Panc1 (cell line): Measurements from ENCODE around the gene HCN2. TPM values are rescaled to one million over a fixed set of nuclear protein-coding genes. Genes with fewer than 3 reads are reported as not detected.

Experiments
- ATAC-seq: fragments of 200-7000 bp; cut with Tn5 transposase; 2 replicates; pipeline ENCODE4 v1.9.1; 2020; ENCODE audit warnings: mild to moderate bottlenecking, moderate library complexity
- BruUV-seq: library from RNA; stranded (reverse); fragments of 400-500 nt; replicated peaks from 2 replicates; lab custom pipeline; 2021; lab: Mats Ljungman, UMichigan
- CTCF ChIA-PET: fragments of 300-600 bp; sonication (Branson Sonifier 250); formaldehyde crosslinking; loops from one replicate; lab custom pipeline; 2022; ENCODE audit warnings: antibody characterized with exemption; lab: Charles Lee
- POLR2A ChIA-PET: fragments of 300-600 bp; sonication (Branson Sonifier 250); formaldehyde crosslinking; loops from one replicate; lab custom pipeline; 2022; ENCODE audit warnings: antibody characterized with exemption; lab: Charles Lee
- DNase-seq: peaks from one replicate; pipeline ENCODE4 v3.0.0-alpha.2; 2010; ENCODE audit warnings: low read depth, low spot score
- H3K27ac ChIP-seq: 2 replicates; pipeline ENCODE4 v1.5.1; 2011; ENCODE audit warnings: mild to moderate bottlenecking, low read length, inconsistent platforms
- H3K27me3 ChIP-seq: fragments of 200-500 bp; sonication (Bioruptor generic); 2 replicates; pipeline ENCODE4 v1.6.0; 2014; ENCODE audit warnings: low read length, inconsistent platforms; ENCODE audit not compliant: control insufficient read depth, insufficient read depth
- H3K36me3 ChIP-seq: fragments of 200-500 bp; sonication (Bioruptor generic); 2 replicates; pipeline ENCODE4 v1.5.1; 2014; ENCODE audit warnings: inconsistent platforms, mild to moderate bottlenecking, low read length, moderate library complexity; ENCODE audit not compliant: control insufficient read depth, insufficient read depth
- H3K4me1 ChIP-seq: 2 replicates; pipeline ENCODE4 v1.5.1; 2011; ENCODE audit warnings: inconsistent platforms, mild to moderate bottlenecking, low read length, moderate library complexity; ENCODE audit not compliant: control insufficient read depth, insufficient read depth
- H3K4me3 ChIP-seq, 2 experiments: 2 replicates each; pipeline ENCODE4 v1.5.1; 2011 to 2012; ENCODE audit warnings: low read depth in 2 of 2, low read length in 2 of 2, mild to moderate bottlenecking in 2 of 2, inconsistent platforms in 1 of 2, moderate library complexity in 1 of 2
- H3K9me3 ChIP-seq: fragments of 200-500 bp; sonication (Bioruptor generic); 2 replicates; pipeline ENCODE4 v1.5.1; 2014; ENCODE audit warnings: low read depth, mild to moderate bottlenecking, inconsistent platforms, low read length, moderate library complexity; ENCODE audit not compliant: control insufficient read depth, insufficient read depth
- POLR2AphosphoS5 ChIP-seq: IDR thresholded peaks from 2 replicates; pipeline ENCODE4 v1.6.1; 2012; ENCODE audit warnings: mild to moderate bottlenecking, low read depth, low read length, moderate library complexity
- REST ChIP-seq, 2 experiments: IDR thresholded peaks; 2 replicates each; pipeline ENCODE4 v1.6.1; 2011 to 2012; ENCODE audit warnings: low read depth in 2 of 2, control low read depth in 1 of 2, low read length in 1 of 2, mild to moderate bottlenecking in 1 of 2, moderate library complexity in 1 of 2; ENCODE audit not compliant: insufficient read depth in 1 of 2
- SIN3A ChIP-seq: IDR thresholded peaks from 2 replicates; pipeline ENCODE4 v1.6.1; 2012; ENCODE audit warnings: low read depth, mild to moderate bottlenecking, low read length, moderate library complexity, borderline replicate concordance; ENCODE audit not compliant: insufficient read depth
- TCF7L2 ChIP-seq: IDR thresholded peaks from 2 replicates; pipeline ENCODE4 v1.6.1; 2011; ENCODE audit warnings: mild to moderate bottlenecking, low read depth, low read length, inconsistent platforms
- in situ Hi-C: cut with HindIII; loops from 2 replicates; pipeline ENCODE4 v1.10.0; 2016; ENCODE audit warnings: low sequenced_read_pairs, low pct_unique_long_range_greater_than_20kb
- intact Hi-C: fragments of 100-400 bp; cut with micrococcal nuclease; formaldehyde crosslinking; loops from one replicate; pipeline ENCODE4 v1.10.0; 2022; ENCODE audit not compliant: unreplicated experiment
- total RNA-seq: library from RNA; stranded (reverse); gene quantifications from one replicate; pipeline ENCODE4 v1.2.1, GENCODE V29; 2021; ENCODE audit not compliant: unreplicated experiment
- TF ChIP-seq, protein P1 (sequence below): fragments of 450-650 bp; IDR thresholded peaks from 2 replicates; pipeline ENCODE4 v1.5.1; 2017; ENCODE audit warnings: mild to moderate bottlenecking

The HCN2 gene
- total RNA-seq, 1 experiment from 2014 or later: 15.1 TPM

DNA sequence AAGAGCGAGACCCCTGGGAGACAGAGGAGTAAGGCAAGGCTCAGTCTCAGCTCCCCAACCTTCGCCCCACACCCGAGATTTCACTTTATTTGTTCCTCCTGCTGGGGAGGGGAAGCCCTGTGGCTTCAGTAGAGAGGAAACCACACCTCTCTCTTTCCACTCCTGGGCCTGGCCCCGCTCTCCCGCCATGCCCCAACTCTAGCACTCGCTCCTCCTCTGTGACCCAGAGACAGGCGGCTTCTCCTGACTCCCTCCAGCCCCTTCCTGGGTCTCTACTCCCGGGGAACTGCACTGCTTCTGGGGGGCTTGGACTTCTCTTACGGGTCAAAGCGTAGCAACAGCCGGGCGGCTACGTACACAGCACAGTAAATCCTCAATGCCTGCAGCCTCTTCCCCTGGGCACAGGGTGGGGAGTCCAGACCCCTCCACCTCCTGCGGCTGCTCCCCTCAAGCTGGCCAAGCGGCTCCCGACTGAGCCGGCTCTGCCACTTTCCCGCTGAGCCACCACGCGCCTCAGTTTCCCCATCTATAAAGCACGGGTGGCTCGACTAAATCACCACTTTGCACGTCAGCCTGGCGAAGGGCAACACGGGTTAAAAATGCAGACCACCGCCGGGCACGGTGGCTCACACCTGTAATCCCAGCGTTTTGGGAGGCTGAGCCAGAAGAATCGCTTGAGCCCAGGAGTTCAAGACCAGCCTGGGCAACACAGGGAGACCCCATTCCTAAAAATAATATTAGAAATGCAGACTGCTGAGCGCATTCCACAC is 71.9 kb downstream of the HCN2 start:
- Histone ChIP-seq H3K9me3 (no peaks in the 10 kb centered on the region), H3K36me3 (no peaks in the 10 kb centered on the region; the same call in 1 of the 2 replicates), H3K27ac (peak overlapping the region; percentile 71), H3K27me3 (no peaks in the 10 kb centered on the region), H3K4me1 (no peaks in the 10 kb centered on the region; the same call in 1 of the 2 replicates), H3K4me3 (peak overlapping the region; percentile 58 to 78)
- ATAC-seq (no peak), DNase-seq (no peak)
- intact Hi-C loops: no loop called here
- in situ Hi-C loops: no loop called here
- CTCF ChIA-PET: no interaction called here
- TSS peak; percentile 71 for BruUV-seq
- TF ChIP-seq POLR2AphosphoS5 (no peak), REST (IDR thresholded peaks at IDR 0.05; ENCODE audit: insufficient read depth in 1 of 2, low read depth in 2 of 2, low read length in 1 of 2) (no peak), TCF7L2 (no peak), SIN3A (no peak)
- TF ChIP-seq, protein P1, sequence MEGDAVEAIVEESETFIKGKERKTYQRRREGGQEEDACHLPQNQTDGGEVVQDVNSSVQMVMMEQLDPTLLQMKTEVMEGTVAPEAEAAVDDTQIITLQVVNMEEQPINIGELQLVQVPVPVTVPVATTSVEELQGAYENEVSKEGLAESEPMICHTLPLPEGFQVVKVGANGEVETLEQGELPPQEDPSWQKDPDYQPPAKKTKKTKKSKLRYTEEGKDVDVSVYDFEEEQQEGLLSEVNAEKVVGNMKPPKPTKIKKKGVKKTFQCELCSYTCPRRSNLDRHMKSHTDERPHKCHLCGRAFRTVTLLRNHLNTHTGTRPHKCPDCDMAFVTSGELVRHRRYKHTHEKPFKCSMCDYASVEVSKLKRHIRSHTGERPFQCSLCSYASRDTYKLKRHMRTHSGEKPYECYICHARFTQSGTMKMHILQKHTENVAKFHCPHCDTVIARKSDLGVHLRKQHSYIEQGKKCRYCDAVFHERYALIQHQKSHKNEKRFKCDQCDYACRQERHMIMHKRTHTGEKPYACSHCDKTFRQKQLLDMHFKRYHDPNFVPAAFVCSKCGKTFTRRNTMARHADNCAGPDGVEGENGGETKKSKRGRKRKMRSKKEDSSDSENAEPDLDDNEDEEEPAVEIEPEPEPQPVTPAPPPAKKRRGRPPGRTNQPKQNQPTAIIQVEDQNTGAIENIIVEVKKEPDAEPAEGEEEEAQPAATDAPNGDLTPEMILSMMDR: no peak
- POLR2A ChIA-PET: no interaction called here

DNA sequence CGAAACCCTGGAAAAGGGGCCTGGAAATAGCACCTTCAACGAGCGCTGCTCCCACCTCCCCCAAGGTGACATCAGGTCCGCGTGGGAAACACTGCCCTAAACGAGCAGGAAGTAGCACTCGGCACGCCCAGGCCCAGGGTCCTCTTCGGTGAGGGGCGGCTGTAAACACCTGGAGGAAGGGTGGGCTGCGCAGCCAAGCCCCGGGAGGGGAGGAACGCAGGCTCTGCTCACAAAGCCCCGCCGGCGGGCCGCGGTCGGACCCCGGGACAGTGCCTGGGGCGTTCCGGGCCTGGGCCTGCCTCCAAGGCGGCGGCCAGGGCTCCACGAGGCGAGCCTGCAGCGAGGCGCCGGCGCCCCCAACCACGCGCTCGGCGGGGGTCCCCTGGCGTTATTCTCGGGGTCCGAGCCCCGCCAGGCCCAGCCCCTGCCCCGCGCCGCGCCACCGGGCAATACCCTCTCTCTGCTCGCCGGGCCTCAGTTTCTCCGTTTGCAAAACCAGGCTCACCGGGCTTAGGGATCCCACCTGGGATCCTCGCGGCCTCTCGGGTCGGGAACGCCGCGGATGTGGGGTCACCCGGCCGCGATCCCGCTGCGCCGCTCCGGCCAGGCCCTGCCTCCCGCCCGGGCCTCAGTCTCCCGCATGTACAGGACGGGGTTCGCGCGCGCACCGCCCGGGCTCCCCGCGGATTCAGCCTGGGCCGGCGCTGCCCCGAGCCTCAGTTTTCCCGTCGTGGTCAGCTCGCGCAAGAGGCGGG is 72.7 kb downstream of the HCN2 start:
- BruUV-seq: no TSS peak
- intact Hi-C loops: no loop called here
- in situ Hi-C loops: no loop called here

More for the DNA sequence above, 72.7 kb downstream of the HCN2 start:
- Histone ChIP-seq H3K9me3 (no peaks in the 10 kb centered on the region), H3K36me3 (no peaks in the 10 kb centered on the region; the same call in 1 of the 2 replicates), H3K4me1 (no peaks in the 10 kb centered on the region; the same call in 1 of the 2 replicates), H3K27ac (peak overlapping the region; percentile 71), H3K27me3 (no peaks in the 10 kb centered on the region), H3K4me3 (peak overlapping the region; percentile 58 to 78)
- CTCF ChIA-PET: no interaction called here
- POLR2A ChIA-PET: no interaction called here
- TF ChIP-seq POLR2AphosphoS5: no peak
- 0 out of 2 replicates have a peak, but pooled peaks have one; percentile 42 for TF ChIP-seq SIN3A
- no peak for TF ChIP-seq REST (IDR thresholded peaks at IDR 0.05; ENCODE audit: insufficient read depth in 1 of 2, low read depth in 2 of 2, low read length in 1 of 2)
- ATAC-seq: no peak
- DNase-seq: no peak
